ENCODE data around the gene PODN.

The PODN gene

DNA sequence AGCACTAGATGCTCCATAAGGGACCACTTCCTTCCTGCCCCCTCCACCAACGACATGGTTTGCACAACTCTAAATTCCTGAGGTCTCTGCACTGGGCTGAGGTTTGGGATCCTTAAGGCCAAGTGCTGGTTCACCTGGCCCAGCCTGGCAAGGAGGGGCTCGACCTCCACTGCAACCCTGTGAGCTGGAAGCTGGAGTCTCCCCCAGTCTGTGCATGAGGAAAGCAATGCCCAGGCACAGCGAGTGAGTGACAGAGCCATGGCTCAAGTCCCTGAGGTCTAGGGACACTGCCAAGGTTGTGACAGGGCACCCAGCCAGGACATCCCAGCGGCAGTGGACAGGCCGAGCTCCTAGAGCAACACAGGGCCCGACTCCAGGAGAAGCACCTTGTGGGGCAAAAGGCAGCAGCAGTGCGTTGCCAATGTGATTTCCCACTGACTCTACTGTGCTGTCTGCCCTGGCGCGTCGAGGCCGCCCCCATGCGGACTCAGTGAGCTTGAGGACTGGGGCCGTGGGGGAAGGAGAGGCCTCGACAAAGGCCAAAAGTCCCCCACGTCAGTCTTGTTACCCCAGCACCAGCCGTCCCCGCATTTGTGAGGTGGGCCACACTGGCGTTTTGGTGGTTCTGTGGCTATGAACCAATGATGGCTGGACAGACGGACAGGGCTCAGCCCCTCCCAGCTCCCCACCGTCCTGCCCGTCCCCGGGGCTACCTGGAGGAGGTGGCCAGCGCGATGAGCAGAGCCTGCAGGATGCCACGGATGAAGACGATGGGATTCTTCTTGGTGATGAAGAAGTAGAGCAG lies 30.0 kb downstream of the PODN start:
- DNase-seq: no peak

DNA sequence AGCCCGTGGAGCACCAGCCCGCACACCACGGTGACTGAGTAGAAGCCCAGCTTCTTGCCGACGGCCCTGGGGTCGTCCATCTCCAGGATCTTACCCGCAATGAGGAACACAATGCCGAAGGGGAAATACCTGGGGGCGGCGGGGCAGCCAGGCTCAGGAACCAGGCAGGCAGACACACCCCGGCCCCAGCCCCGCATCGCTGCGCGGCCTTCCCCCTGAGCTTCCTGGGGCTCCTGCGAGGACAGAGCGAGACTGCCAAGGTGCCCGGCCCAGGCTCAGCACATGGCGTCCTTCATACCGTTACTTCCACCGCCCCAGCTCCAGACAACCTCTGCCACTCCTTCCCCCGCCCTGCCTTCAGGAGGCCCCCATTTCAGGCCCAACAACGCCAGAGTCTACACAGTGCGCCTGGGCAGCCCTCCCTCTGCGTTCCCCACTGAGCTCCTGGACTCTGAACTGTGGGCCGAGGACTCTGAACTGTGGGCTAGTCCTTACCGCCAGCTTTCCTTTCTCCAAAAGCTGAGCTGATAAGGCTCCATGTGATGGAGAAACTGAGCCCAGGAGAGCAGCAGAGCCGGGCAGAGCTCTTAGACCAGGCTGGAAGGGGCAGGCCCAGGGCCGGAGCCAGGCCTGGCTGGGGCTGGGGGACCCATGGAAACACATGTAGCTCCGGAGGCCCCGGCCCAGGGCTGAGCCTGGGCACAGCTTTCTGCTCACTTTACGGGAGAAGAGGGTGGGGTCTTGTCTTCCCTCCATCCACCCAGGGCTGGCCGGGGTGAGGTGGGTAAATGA lies 30.8 kb downstream of the PODN start:
- DNase-seq: no peak

DNA sequence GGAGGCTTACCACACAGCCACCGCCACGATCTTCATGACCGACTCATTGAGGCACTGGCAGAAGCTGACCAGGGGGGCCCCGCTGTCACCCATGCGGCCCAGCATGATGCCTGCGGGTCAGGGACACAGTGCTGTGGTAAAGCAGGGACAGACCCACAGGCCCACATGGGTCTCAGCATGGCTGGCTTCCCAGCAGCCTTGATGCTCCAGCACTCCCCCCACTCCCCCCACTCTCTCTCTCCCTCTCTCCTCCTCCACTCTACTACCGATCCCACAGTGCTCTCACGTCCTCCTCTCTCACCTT lies 31.4 kb downstream of the PODN start:
- DNase-seq: no peak

DNA sequence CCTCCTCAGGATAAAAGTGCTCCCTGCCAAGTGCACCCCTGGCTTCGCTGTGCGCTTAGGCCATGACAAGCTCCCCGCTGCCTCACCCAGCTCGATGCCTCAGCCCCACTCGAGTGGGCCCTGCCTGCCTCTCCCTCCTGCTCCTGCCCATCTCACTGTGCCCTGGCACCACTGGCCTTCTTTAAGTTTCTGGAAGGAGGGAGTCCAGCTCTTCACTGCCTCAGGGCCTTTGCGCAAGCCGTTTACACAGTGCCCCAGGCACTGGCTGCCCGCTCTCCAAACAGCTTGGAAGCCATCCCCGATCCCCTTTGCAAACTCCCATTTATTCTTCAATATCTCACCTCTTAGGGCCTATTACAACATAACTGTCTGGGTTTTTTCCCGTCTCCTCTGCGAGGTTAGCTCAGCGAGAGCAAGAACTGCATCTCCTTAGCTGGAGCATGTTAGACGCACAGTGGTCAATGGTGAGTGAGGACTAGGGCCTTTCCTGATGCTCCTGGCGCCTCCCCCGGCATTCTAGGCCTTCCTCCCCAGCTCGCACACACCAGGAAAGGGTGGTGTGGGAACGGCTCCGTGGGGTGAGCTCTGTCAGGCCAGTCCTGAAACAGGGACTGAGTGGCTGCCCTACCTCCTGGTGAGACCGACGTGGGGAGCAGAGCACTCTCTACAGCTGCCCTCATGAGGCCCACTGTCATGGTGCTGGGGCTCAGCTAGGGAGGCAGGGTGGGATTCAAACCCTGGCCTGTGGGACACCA lies 31.9 kb downstream of the PODN start:
- no peak for DNase-seq

DNA sequence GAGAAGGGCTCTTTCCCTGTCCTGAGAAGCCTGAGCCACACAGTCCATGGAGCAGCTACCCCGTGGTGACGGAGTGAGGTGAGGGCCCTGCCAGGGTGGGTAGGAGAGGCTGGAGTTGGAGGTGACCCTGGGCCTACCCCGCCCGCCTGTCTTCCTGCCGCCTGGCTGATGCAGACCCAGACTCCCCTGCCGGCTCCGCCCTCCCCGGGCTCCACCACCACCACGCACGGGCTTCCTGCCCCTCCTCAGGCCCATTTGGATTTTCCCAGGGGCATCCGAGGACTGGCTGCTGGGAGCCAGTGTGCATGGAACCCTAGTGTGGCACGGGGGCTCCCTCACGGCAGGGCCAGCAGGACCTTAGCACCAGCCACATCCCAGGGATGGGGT lies 32.5 kb downstream of the PODN start:
- DNase-seq: no peak

DNA sequence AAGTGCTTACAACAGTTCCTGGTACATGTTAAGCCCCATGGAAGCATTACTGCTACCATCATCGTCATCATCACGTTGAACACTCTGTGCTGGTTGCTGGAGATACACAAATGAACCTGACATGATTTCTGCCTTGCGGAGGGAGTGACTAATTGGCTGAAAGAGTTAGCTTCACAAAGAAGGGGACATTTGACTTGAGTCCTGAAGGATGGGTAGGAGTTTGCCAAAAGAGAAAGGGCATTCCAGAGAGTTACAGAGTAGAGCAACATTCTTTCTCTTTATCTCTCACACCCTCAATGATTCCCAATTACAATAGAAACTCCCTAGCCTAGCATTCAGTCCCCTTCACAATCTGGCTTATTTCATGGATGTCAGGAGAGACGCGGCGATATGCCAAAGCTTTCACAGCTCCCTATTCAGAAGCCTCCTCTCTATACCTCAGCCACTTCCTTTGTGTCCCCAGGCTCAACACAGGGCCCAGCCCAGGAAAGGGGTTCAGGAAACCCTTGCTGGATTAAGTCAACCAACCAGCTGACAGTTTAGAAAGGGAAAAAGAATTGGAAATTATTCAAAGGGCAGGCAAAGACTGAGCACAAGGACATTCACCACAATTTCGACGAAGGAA lies 42.4 kb downstream of the PODN start:
- DNase-seq: no peak

DNA sequence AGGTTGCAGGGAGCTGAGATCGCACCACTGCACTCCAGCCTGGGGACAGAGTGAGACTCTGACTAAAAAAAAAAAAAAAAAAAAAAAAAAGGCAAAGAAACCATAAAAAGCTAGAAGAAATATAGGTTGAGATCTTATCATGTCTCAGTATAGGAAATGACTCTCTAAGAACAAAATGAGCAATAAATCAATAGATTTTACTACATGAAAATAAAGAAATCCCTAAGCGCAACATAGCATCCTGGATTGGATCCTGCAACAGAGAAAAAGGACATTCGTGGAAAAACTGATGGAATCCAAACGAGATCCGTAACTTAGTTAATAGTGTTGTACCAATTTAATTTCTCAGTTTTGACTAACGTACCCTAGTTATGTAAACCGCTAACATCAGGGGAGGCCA lies 45.1 kb downstream of the PODN start:
- DNase-seq: no peak

DNA sequence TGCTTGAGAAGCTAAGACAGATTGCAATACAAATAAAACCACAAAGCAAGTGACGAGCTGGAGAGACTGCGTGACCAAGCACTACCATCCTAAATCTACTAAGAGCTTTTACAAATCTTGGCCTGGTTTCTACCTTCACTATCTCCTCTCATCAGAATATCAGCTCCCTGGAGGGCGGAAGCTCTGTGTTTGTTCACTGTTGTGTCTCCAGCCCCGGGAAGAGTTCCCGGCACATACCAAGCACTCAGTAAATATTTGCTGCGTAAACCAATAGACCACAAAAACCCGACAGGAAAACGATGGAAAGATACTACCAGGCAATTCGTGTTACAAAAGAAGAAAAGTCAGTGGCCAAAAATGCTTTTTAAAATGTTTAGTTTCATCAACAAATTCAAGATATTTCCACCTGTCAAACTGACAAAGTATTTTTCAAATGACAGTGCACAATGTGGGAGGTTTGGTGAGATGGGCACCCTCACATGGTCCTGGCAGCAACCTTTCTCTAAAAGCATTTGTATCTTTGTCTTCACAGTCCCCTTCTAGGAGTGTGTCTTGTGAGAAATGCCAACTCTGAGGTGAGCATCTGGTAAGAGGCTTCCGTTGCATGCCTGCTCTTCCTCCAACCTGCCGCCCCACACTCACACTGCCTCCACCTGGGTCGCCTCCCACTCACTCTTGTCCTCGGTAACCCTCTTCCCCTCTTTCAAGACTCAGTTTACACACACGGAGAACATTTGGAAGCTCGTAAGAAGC lies 45.7 kb downstream of the PODN start:
- DNase-seq: peak; percentile 53

DNA sequence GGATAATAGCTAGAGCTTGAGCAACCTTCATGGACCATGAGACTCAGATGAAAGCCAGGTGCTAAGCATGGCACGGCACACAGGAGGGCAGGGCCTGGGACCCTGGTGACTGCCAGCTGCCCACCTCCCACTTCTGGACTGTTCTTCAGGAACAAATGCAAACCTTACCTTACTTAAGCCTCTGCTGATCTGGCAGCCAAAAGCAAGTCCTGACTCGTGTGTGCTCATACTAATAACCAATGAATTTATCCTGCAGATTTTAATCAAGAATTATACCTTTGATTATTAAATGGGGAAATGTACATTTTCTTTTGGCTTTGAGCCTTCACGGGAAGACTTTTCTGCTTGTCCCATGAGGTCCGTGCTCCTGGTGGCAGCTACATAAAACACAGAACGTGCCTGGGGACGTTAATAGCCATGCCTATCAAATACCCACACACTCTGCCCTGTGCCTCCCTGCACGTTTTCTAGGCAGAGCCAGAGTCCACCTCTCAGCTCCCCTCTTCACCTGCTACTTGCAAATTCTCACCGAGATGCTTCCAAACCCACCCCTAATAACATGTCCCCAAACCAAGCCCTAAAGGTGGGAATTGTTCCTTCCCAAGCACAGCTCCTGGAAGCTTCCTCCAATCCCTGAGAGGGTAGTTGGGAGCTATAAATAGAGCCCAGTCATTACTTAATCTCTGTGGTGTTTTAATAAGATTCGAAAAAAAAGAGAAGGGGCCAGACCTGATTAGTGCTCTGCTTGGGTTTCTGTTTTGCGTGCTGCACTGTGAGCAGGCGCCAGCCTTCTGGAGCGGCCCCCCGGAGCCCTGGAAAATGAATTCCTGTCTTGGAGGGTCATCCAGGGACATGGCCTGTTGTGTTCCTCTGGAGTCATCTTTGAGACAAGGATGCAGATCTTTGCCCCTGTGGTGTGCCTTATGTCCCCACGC lies 46.9 kb downstream of the PODN start:
- DNase-seq: no peak

DNA sequence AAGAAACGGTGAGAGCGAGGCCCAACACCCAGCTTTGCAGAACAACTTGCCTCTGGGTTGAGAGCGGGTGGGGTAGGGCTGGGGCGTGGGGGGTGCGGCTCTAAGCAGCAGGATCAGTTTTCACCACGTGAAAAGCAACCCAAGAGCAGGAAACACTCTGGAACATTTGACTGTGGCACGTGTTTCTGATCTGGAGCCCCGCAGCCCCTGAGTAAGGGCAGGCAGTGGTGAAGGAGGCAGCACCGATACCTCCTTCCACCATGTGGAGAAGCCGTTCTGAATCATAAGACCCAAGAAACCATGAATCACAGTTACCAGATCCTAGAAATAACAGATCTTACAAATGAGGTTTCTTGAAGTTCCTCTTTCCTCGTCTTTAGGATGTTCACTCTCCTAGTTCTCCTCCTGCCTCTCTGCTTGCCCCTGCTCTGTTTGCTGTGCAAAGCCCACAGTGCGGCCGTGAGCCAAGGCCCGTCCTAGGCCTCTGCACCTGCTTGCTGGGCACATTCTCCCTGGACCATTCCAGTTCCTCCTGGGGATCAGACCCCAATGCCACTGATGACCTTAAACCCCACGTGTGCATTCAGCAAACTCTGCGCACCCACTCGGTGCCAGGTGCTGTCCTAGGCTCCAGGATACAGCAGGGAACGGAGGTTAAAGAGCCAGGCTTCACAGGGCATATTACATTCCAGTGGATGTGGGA lies 48.5 kb downstream of the PODN start:
- no peak for DNase-seq

DNA sequence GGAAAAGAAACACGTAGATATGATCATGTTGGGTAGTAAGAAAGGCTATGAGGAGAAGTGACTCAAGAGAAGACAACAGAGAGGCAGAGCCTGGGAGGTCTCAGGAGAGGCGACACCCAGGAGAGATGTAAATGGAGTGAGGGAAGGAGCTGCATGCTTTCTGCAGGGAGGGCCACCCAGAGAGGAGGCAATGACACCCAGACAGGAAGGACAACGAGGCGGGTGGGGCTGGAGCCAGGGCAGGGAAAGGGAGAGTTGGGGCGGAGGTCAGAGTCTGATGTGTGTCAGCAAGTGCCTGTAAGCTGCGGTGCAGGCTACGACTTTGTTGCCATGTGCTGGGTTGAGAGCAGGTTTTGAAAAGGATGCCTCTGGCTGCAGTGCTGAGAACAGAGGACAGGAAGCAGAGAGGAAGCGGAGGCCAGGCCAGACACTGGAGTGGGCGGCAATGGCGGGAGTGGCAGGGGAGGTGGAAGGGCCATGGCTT lies 49.1 kb downstream of the PODN start:
- DNase-seq: no peak

DNA sequence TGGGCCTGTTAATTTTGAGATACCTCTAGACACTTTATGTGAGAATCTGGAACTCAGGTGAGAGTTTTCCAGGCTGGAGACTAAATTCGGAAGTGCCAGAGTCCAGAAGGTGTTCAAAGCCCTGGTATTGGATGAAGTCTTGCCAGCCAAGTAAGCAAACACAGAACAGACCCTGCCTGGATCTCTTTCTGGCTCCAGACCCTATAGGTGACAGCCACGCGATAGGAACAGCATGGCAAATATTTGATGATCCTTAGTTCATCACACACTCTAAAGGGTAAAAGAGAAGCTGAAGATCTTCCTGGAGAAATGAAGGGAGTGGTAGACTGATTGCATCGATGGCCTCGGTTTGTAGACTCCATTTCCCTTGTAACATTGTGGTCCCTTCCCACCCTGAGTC lies 49.7 kb downstream of the PODN start:
- no peak for DNase-seq

DNA sequence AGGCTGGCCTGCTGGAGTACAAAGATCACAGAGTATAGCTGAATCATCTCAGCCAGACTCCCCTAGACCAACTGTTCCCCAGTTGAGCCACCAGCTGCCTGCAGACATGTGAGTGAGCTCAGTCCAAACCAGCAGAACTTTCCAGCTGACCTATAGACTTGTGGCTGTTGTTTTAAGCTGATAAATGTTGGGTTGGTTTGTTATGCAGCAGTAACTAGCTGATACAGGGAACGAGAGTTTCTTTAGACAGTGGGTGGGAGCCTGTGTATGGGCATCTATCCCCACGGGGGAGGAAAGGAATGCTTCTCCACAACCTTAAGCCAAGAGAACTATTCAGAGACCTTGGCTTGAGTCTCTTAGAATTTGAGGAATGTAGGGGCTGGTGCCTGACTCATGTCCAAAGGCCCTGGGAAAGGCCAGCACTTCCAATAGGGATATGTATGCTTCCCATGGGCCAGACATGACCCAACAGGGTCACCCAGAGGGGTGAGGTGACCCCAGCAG lies 50.3 kb downstream of the PODN start:
- no peak for DNase-seq

DNA sequence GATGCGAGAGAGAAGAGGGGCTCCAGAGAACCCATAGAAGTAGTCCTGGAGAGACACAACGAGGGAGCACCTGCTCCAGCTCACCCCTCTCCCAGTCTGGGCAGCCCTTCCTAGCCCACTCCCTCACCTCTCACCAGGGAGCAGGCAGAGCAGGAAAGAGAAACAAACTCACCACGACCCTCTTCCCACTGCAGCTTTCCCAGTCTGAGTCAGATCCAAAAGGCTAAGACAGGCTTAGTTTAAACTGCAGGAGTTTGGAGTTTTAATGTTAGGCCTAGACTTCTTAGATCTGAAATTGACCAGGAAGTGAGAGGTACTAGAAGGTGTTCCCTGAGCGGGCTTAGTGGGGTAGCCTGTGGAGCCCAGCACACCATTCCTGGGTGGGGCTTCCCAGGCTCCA lies 50.8 kb downstream of the PODN start:
- DNase-seq: no peak

DNA sequence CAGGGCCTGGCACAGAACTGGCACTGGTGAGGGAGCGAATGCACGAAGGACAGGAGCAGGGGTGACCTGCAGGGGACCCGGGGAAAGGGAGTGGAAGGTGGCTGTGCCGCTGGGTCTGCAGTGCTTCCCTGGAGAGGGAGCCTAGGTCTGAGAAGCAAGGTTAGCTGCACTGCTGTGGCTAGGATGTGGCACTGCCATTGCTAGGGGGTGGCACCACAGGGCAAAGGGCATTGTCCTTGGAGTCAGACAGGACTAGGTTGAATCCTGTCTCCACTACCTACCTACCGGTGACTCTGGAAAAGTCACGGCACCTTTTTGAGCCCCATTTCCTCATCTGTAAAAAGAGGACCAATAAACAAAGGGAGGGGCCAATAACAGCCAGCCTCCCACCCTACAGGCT lies 52.1 kb downstream of the PODN start:
- DNase-seq: no peak

DNA sequence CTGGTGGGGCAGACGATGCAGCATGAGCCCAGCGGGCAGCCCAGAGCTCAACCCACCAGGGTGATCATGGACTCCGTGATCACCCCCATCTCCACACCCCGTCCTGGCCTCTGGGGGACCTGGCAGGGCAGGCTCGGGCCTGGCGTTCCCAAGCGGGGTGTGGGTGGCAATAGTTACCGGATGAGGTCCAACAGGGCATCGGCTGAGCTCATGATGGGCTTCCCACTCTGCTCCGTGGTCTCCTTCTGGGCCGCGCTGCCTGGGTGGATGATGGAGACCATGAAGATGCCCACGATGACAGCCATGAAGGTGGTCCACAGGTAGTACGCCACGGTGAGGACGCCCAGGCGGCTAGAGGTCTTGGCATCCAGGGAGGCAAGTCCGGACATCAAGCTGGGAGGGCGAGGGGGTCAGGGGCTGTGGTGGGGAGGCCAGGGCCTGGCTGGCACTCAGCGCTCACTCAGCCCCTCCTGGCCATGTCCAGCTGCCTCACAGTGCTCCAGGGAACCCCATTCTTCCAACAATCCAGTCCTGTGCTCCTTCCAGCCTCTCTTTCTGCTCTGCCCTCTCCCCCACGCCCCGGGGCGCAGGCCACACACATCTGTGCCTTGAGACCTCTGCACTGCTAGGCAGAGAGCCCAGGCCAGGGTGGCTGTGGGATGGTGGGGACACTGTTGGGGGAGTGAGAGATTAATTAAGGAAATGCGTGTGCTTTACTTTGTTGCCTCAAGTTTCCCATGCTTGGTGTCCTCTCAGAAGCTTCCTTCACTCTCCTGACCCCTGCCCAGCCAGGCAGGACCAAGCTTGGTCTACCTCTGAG lies 52.8 kb downstream of the PODN start:
- no peak for DNase-seq

DNA sequence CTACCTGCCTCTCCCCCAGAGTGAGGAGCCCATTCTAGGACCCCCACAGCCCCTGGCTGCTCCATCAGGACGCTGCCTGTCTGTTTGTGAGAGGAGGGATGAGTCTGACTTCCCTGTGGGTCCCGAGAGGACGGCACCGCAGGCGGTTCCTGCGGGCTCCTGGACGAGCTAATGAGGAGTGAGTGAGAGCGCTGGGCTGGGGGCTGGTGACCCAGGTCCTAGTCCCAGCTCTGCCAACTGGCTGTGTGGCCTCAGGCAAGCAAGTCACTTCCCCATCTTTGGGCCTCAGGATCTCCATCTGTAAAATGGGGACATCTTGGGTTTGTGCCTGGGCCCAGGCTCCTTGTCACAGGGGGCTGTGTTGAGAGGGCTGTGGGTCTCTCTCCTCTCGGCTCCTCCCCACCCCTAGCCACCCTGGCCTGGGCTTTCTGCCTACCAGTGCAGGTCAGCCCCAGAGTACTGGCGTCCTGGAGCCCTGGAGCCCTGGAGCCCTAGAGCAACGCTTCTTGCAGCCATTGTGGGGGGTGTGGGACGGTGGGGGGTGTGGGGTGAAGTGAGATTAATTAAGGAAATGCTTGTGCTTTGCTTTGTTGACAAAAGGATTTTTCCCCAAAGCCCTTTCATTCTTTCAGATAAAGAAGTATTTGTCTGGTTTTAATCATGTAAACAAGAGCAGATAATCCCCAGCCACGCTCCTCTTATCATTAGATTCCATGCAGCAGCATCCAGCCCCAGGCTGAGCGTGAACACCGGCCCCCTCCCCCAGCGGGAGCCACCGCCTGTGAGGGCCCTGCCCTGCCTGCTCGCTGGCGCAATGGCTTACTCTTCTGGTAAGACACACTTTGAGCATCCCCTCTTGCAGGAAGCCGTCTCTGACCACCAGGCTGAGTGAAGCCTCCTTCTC lies 53.6 kb downstream of the PODN start:
- DNase-seq: no peak

DNA sequence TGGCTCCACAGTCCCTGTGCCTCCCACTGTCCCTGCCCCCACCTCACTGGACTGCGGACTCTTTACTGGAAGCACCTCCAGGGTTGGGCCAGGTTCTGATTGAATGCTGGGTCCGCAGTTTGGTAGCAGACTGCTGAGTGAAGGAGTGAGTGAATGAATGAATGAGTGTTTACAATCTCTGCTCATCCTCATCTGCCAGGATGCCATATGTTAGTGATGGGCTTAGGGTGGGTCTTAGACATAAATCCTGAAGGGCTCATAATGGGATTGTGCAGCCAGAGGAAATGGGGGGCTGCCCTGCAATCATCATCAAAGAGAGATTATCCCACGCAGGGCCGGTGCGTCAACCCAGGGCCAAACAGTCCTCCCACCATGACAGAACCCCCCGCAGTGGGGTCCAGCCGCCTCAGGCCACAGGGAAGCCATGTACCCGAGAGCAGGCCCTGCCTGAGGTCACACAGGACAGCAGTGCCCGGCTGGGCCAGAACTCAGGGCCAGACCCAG lies 54.3 kb downstream of the PODN start:
- no peak for DNase-seq

All from NCI-H345 (cell line).